K562 (cell line): Measurements from ENCODE around the gene ZMIZ1. TPM values are rescaled to one million over a fixed set of nuclear protein-coding genes. Genes with fewer than 3 reads are reported as not detected.

ENCODE experiments used
- CBX8 ChIP-seq: fragments of 200-600 bp; sonication (generic); IDR thresholded peaks from 2 replicates; pipeline ENCODE4 v1.6.1; 2012; ENCODE audit warnings: borderline replicate concordance, mixed run types, low read depth, mild to moderate bottlenecking, moderate library complexity, mixed read lengths, low read length, control low read depth, inconsistent platforms; ENCODE audit not compliant: poor library complexity, severe bottlenecking; ENCODE audit errors: extremely low read depth
- ETV5 ChIP-seq: sonication (generic); formaldehyde crosslinking; IDR thresholded peaks from 2 replicates; pipeline ENCODE4 v1.4.0; 2020; ENCODE audit warnings: low read depth, mild to moderate bottlenecking, missing genetic modification reagents
- FOXO4 ChIP-seq: fragments of 450-650 bp; formaldehyde crosslinking; IDR thresholded peaks from 2 replicates; pipeline ENCODE4 v1.4.0; 2020; ENCODE audit warnings: mild to moderate bottlenecking, moderate library complexity
- HSF4 ChIP-seq: fragments of 250-450 bp; sonication (Bioruptor Pico); IDR thresholded peaks from 2 replicates; pipeline ENCODE4 v2.1.2; 2022; ENCODE audit warnings: mild to moderate bottlenecking, moderate library complexity, borderline replicate concordance
- MTA3 ChIP-seq: fragments of 450-650 bp; formaldehyde crosslinking; IDR thresholded peaks from 2 replicates; pipeline ENCODE4 v1.6.1; 2017; ENCODE audit warnings: mild to moderate bottlenecking, borderline replicate concordance
- NRF1 ChIP-seq, 2 experiments: fragments of 450-650 bp; IDR thresholded peaks in 1 of 2; conservative IDR thresholded peaks in 1 of 2; 2 replicates each; pipeline ENCODE4 v1.6.1; 2014; ENCODE audit warnings: mild to moderate bottlenecking in 2 of 2
- RNF2 ChIP-seq: sonication (generic); IDR thresholded peaks from 2 replicates; pipeline ENCODE4 v1.6.1; 2016
- ZNF253 ChIP-seq: fragments of 250-450 bp; sonication (Bioruptor Pico); conservative IDR thresholded peaks from 2 replicates; pipeline ENCODE4 v1.6.1; 2021; ENCODE audit warnings: mild to moderate bottlenecking
- polyA plus RNA-seq, 8 experiments: library from polyadenylated mRNA; depleted of rRNA in 4 of 8; stranded (reverse) in 5 of 8; unstranded in 3 of 8; fragments of >200 nt; fragmentation: Nextera tagmentation in 2 of 8; fragmentation: Illumina TruSeq in 1 of 8; extraction: Ambion mirVana in 2 of 8; extraction: Trizol in 1 of 8; gene quantifications; 2 replicates each; pipeline versions ENCODE4 v1.2.1 to v1.2.3, GENCODE V29; 2011 to 2014; ENCODE audit warnings: inconsistent platforms in 1 of 8, missing spikeins in 1 of 8
- total RNA-seq, 7 experiments: library from RNA; depleted of rRNA in 6 of 7; stranded (reverse); fragments of >200 nt in 6 of 7; fragmentation: Illumina TruSeq in 2 of 7; extraction: Trizol in 2 of 7; gene quantifications; 2 replicates each; pipeline versions ENCODE4 v1.2.1 to v1.2.3, GENCODE V29; 2011 to 2021; ENCODE audit warnings: low replicate concordance in 1 of 7
- TF ChIP-seq, protein P1 (sequence below): fragments of 250-450 bp; sonication (Bioruptor Pico); IDR thresholded peaks from 2 replicates; pipeline ENCODE4 v1.4.0; 2020; ENCODE audit warnings: mild to moderate bottlenecking

Gene ZMIZ1
- total and polyA plus RNA-seq, 9 of the 15 experiments (the other 6 are each of a cell fraction or from before 2014, with no cell fraction given) = 1.0 to 37.3 (median 4.3) TPM

GRCh38 chr10:79182781-79183467 lies 114.2 kb downstream of the ZMIZ1 start (continued):
- no peak for TF ChIP-seq FOXO4
- 0 out of 2 replicates have a peak, but pooled peaks have one; percentile 16 for TF ChIP-seq RNF2
- peak; percentile 75; the same call in 1 of the 2 replicates for TF ChIP-seq MTA3
- peak in 1 of 2 experiments; percentile 46; a peak in 2 of 4 replicates for TF ChIP-seq NRF1 (conservative IDR thresholded peaks at IDR 0.05 in 1 of 2, IDR thresholded peaks at IDR 0.05 in 1 of 2)
- TF ChIP-seq ETV5 (CRISPR knock-in tag) = no peak
- no peak for TF ChIP-seq CBX8
- TF ChIP-seq, protein P1, sequence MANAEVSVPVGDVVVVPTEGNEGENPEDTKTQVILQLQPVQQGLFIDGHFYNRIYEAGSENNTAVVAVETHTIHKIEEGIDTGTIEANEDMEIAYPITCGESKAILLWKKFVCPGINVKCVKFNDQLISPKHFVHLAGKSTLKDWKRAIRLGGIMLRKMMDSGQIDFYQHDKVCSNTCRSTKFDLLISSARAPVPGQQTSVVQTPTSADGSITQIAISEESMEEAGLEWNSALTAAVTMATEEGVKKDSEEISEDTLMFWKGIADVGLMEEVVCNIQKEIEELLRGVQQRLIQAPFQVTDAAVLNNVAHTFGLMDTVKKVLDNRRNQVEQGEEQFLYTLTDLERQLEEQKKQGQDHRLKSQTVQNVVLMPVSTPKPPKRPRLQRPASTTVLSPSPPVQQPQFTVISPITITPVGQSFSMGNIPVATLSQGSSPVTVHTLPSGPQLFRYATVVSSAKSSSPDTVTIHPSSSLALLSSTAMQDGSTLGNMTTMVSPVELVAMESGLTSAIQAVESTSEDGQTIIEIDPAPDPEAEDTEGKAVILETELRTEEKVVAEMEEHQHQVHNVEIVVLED (CRISPR knock-in tag) = 0 out of 2 replicates have a peak, but pooled peaks have one; percentile 3
- TF ChIP-seq HSF4 (CRISPR knock-in tag) = peak; percentile 22; the same call in 1 of the 2 replicates
- no peak for TF ChIP-seq ZNF253 (CRISPR knock-in tag)
